ENCODE data around the gene GPC6.

GPC6 gene

GRCh38 chr13:93927431-93927830 is 700.8 kb downstream of the GPC6 start:
- DNase-seq = no peak
- ATAC-seq = no peak

- ATAC-seq (no peak), DNase-seq (no peak)
Measured at GRCh38 chr13:93932901-93933300, 706.3 kb downstream of the GPC6 start.

- ATAC-seq (no peak), DNase-seq (no peak)
Measured at GRCh38 chr13:93936901-93937300, 710.3 kb downstream of the GPC6 start.

- ATAC-seq (no peak), DNase-seq (no peak)
Measured at GRCh38 chr13:93941444-93941843, 714.8 kb downstream of the GPC6 start.

GRCh38 chr13:93942016-93942415 is 715.4 kb downstream of the GPC6 start:
- DNase-seq (no peak), ATAC-seq (no peak)

GRCh38 chr13:93945621-93946020 is 719.0 kb downstream of the GPC6 start:
- DNase-seq = no peak
- no peak for ATAC-seq

GRCh38 chr13:93946994-93947393 is 720.4 kb downstream of the GPC6 start:
- ATAC-seq = no peak

GRCh38 chr13:93947651-93948050 is 721.0 kb downstream of the GPC6 start:
- DNase-seq (no peak), ATAC-seq (no peak)

More at GRCh38 chr13:93946994-93947393, 720.4 kb downstream of the GPC6 start:
- no peak for DNase-seq

- ATAC-seq (no peak), DNase-seq (no peak)
Measured at GRCh38 chr13:93948162-93948922, 721.7 kb downstream of the GPC6 start.

GRCh38 chr13:93951108-93951507 is 724.5 kb downstream of the GPC6 start:
- ATAC-seq = no peak
- no peak for DNase-seq

- DNase-seq = no peak
Measured at GRCh38 chr13:93951951-93952350, 725.3 kb downstream of the GPC6 start.

GRCh38 chr13:93953841-93954240 is 727.2 kb downstream of the GPC6 start:
- ATAC-seq (no peak), DNase-seq (no peak)

More at GRCh38 chr13:93951951-93952350, 725.3 kb downstream of the GPC6 start:
- no peak for ATAC-seq

- DNase-seq (no peak), ATAC-seq (no peak)
Measured at GRCh38 chr13:93955904-93956303, 729.3 kb downstream of the GPC6 start.

- DNase-seq = no peak
- ATAC-seq = no peak
Measured at GRCh38 chr13:93956426-93956825, 729.8 kb downstream of the GPC6 start.

- DNase-seq (no peak), ATAC-seq (no peak)
Measured at GRCh38 chr13:93957371-93957770, 730.8 kb downstream of the GPC6 start.

- DNase-seq (no peak), ATAC-seq (no peak)
Measured at GRCh38 chr13:93959796-93960533, 733.4 kb downstream of the GPC6 start.

- ATAC-seq = no peak
Measured at GRCh38 chr13:93963266-93964145, 736.9 kb downstream of the GPC6 start.

GRCh38 chr13:93964146-93964512 is 737.5 kb downstream of the GPC6 start:
- DNase-seq = no peak

More at GRCh38 chr13:93963266-93964145, 736.9 kb downstream of the GPC6 start:
- no peak for DNase-seq

GRCh38 chr13:93965587-93965986 is 739.0 kb downstream of the GPC6 start:
- no peak for DNase-seq
- no peak for ATAC-seq

More at GRCh38 chr13:93964146-93964512, 737.5 kb downstream of the GPC6 start:
- no peak for ATAC-seq

- ATAC-seq (no peak), DNase-seq (no peak)
Measured at GRCh38 chr13:93966267-93966936, 739.8 kb downstream of the GPC6 start.

- DNase-seq (no peak), ATAC-seq (no peak)
Measured at GRCh38 chr13:93967286-93967685, 740.7 kb downstream of the GPC6 start.

GRCh38 chr13:93975242-93975641 is 748.6 kb downstream of the GPC6 start:
- ATAC-seq (no peak), DNase-seq (no peak)

All from stimulated activated naive CD8-positive, alpha-beta T cell treated with anti-CD3 and anti-CD28 coated beads, Interleukin-15, Interleukin-2, amounts not matched to agents 100 U/mL and 50 U/mL, for 24 hours (primary cell).